Ovary (tissue), 3 donors: ENCODE results near the gene SMYD5.

Experiments
- EP300 ChIP-seq: sonication (generic); formaldehyde crosslinking; IDR thresholded peaks from one replicate; pipeline ENCODE4 v1.6.1; 2017; ENCODE audit warnings: antibody characterized with exemption
- TF ChIP-seq, protein P1 (sequence below), 3 donors: fragments of 450-650 bp in 2 of 3; fragments of 200-600 bp in 1 of 3; IDR thresholded peaks; one replicate each; pipeline versions ENCODE4 v1.5.1 to v1.8.0; 2016 to 2022; ENCODE audit warnings: antibody characterized with exemption in 3 of 3, mild to moderate bottlenecking in 1 of 3
- donor health status: DM: no; HTN: no; CAD: no.

DNA sequence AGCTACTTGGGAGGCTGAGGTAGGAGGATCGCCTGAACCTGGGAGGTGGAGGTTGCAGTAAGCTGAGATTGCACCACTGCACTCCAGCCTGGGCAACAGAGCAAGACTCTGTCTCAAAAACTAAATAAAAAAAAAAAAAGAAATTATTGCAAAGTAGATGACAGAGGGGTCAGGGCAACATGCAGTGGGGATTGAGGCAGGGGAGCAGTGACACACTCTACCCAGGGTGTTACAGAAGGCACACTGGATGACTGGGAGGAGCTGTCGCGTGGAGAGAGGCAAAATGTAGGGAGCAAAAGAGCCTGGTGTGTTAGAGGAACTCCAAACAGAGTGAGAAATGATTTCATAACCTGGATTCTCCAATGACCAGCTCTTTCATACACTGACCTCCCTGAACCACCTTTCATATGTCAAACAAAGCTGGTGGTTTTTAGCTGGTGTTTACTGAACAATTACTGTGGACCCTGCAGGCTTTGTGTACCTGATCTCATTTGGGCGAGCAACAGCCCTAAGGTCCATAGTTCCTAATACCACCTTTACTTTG is 48.1 kb downstream of the SMYD5 start:
- TF ChIP-seq, protein P1, sequence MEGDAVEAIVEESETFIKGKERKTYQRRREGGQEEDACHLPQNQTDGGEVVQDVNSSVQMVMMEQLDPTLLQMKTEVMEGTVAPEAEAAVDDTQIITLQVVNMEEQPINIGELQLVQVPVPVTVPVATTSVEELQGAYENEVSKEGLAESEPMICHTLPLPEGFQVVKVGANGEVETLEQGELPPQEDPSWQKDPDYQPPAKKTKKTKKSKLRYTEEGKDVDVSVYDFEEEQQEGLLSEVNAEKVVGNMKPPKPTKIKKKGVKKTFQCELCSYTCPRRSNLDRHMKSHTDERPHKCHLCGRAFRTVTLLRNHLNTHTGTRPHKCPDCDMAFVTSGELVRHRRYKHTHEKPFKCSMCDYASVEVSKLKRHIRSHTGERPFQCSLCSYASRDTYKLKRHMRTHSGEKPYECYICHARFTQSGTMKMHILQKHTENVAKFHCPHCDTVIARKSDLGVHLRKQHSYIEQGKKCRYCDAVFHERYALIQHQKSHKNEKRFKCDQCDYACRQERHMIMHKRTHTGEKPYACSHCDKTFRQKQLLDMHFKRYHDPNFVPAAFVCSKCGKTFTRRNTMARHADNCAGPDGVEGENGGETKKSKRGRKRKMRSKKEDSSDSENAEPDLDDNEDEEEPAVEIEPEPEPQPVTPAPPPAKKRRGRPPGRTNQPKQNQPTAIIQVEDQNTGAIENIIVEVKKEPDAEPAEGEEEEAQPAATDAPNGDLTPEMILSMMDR (IDR thresholded peaks at IDR 0.05), result no peak
- TF ChIP-seq EP300, result no peak
